Mesendoderm (in vitro differentiated cells): ENCODE measurements around the gene SLC25A22.

Source experiments
- DNase-seq: peaks from one replicate; pipeline ENCODE4 v3.0.0; 2013
- H2AK5ac ChIP-seq: 2 replicates; pipeline ENCODE4 v1.6.1; 2013; ENCODE audit warnings: low read length, inconsistent platforms
- H2BK120ac ChIP-seq: 2 replicates; pipeline ENCODE4 v1.6.1; 2013; ENCODE audit warnings: low read depth, mild to moderate bottlenecking, low read length, moderate library complexity, mixed read lengths
- H2BK15ac ChIP-seq: replicated peaks from 2 replicates; pipeline ENCODE4 v1.6.1; 2013; ENCODE audit warnings: low read depth, mild to moderate bottlenecking, moderate library complexity
- H2BK5ac ChIP-seq: 2 replicates; pipeline ENCODE4 v1.6.1; 2013; ENCODE audit warnings: low read length, inconsistent platforms
- H3K18ac ChIP-seq: 2 replicates; pipeline ENCODE4 v1.6.1; 2013; ENCODE audit warnings: mild to moderate bottlenecking, low read length, mixed read lengths
- H3K23ac ChIP-seq: one replicate; pipeline ENCODE4 v1.6.1; 2013; ENCODE audit warnings: low read length
- H3K27ac ChIP-seq: 2 replicates; pipeline ENCODE4 v1.5.1; 2013; ENCODE audit warnings: low read depth, mild to moderate bottlenecking, inconsistent platforms, low read length, moderate library complexity
- H3K27me3 ChIP-seq: 2 replicates; pipeline ENCODE4 v1.6.1; 2013; ENCODE audit warnings: low read length, control low read depth, mild to moderate bottlenecking, inconsistent platforms; ENCODE audit not compliant: insufficient read depth, poor library complexity
- H3K36me3 ChIP-seq: 2 replicates; pipeline ENCODE4 v1.6.1; 2013; ENCODE audit warnings: low read length, inconsistent platforms; ENCODE audit not compliant: control insufficient read depth, insufficient read depth
- H3K4ac ChIP-seq: one replicate; pipeline ENCODE4 v1.6.1; 2013; ENCODE audit warnings: low read depth, mild to moderate bottlenecking, low read length, moderate library complexity
- H3K4me1 ChIP-seq: 2 replicates; pipeline ENCODE4 v1.6.1; 2013; ENCODE audit warnings: low read depth, low read length, inconsistent platforms; ENCODE audit not compliant: control insufficient read depth
- H3K4me2 ChIP-seq: 2 replicates; pipeline ENCODE4 v1.6.1; 2013; ENCODE audit warnings: low read length
- H3K4me3 ChIP-seq: 2 replicates; pipeline ENCODE4 v1.5.1; 2013; ENCODE audit warnings: mild to moderate bottlenecking, low read length
- H3K56ac ChIP-seq: one replicate; pipeline ENCODE4 v1.6.1; 2013; ENCODE audit warnings: low read length
- H3K79me1 ChIP-seq: 2 replicates; pipeline ENCODE4 v1.6.1; 2013; ENCODE audit warnings: low read length, inconsistent platforms
- H3K79me2 ChIP-seq: 2 replicates; pipeline ENCODE4 v1.6.1; 2013; ENCODE audit warnings: mild to moderate bottlenecking, low read length; ENCODE audit not compliant: control insufficient read depth, insufficient read depth
- H3K9ac ChIP-seq: 2 replicates; pipeline ENCODE4 v1.6.1; 2013; ENCODE audit warnings: low read length, inconsistent platforms
- H4K5ac ChIP-seq: one replicate; pipeline ENCODE4 v1.6.1; 2013; ENCODE audit warnings: low read length
- H4K8ac ChIP-seq: one replicate; pipeline ENCODE4 v1.6.1; 2013; ENCODE audit warnings: low read depth, mild to moderate bottlenecking, control low read depth, low read length, moderate library complexity
- WGBS: extraction: QIAGEN DNeasy Blood & Tissue Kit; methylation state at CpG from one replicate; pipeline ENCODE4 v1.1.7; 2013; ENCODE audit warnings: low lambda C conversion rate, missing lambda C conversion rate; ENCODE audit not compliant: insufficient coverage; ENCODE audit errors: extremely low coverage; 5-methylcytosine and 5-hydroxymethylcytosine counted together

Gene SLC25A22

GRCh38 chr11:769887-770641 lies 28.0 kb downstream of the SLC25A22 start:
- H3K9ac ChIP-seq: no peak overlapping the region
- H3K4ac ChIP-seq: no peak overlapping the region
- H4K8ac ChIP-seq: no peak overlapping the region
- H3K27ac ChIP-seq: no peak overlapping the region
- peaks cover 7% of the 10 kb centered on the region for H3K79me1 ChIP-seq
- WGBS: no CpG with 5 or more reads among the region's 23 CpGs
- no peak overlapping the region for H3K4me2 ChIP-seq
- H2BK15ac ChIP-seq: no peak overlapping the region
- no peak overlapping the region for H3K18ac ChIP-seq
- no peak overlapping the region for H2AK5ac ChIP-seq
- no peak overlapping the region for H2BK120ac ChIP-seq
- peaks cover 9% of the 10 kb centered on the region for H3K79me2 ChIP-seq
- H3K27me3 ChIP-seq: no peaks in the 10 kb centered on the region
- no peak overlapping the region for H3K23ac ChIP-seq
- no peaks in the 10 kb centered on the region for H3K4me1 ChIP-seq
- no peak for DNase-seq
- no peak overlapping the region for H4K5ac ChIP-seq
- no peak overlapping the region for H3K56ac ChIP-seq
- H3K36me3 ChIP-seq: peaks cover 12% of the 10 kb centered on the region
- no peak overlapping the region for H3K4me3 ChIP-seq
- H2BK5ac ChIP-seq: no peak overlapping the region

- Histone ChIP-seq H4K5ac (no peak overlapping the region), H3K4me3 (no peak overlapping the region), H3K18ac (no peak overlapping the region), H4K8ac (no peak overlapping the region), H3K27me3 (no peaks in the 10 kb centered on the region), H3K79me1 (no peaks in the 10 kb centered on the region), H2BK15ac (no peak overlapping the region), H2AK5ac (no peak overlapping the region), H2BK5ac (no peak overlapping the region), H3K4ac (no peak overlapping the region), H3K9ac (no peak overlapping the region), H3K23ac (no peak overlapping the region), H3K4me2 (no peak overlapping the region), H3K36me3 (peaks cover 16% of the 10 kb centered on the region), H2BK120ac (no peak overlapping the region), H3K27ac (no peak overlapping the region), H3K4me1 (peaks cover 3% of the 10 kb centered on the region), H3K56ac (no peak overlapping the region), H3K79me2 (no peaks in the 10 kb centered on the region)
- no peak for DNase-seq
- no CpG with 5 or more reads among the region's 11 CpGs for WGBS
Measured at GRCh38 chr11:767238-767637, 30.8 kb downstream of the SLC25A22 start.

GRCh38 chr11:766936-767210 lies 31.2 kb downstream of the SLC25A22 start:
- Histone ChIP-seq H3K79me2 (no peaks in the 10 kb centered on the region), H3K4me1 (peaks cover 3% of the 10 kb centered on the region), H3K27me3 (no peaks in the 10 kb centered on the region), H4K5ac (no peak overlapping the region), H4K8ac (no peak overlapping the region), H3K79me1 (no peaks in the 10 kb centered on the region), H2BK5ac (no peak overlapping the region), H3K4ac (no peak overlapping the region), H3K9ac (no peak overlapping the region), H3K23ac (no peak overlapping the region), H2BK120ac (no peak overlapping the region), H3K56ac (no peak overlapping the region), H2AK5ac (no peak overlapping the region), H2BK15ac (no peak overlapping the region), H3K4me3 (no peak overlapping the region), H3K4me2 (no peak overlapping the region), H3K27ac (no peak overlapping the region), H3K18ac (no peak overlapping the region), H3K36me3 (peaks cover 16% of the 10 kb centered on the region)
- DNase-seq: no peak
- no CpG with 5 or more reads among the region's 2 CpGs for WGBS

- H4K8ac ChIP-seq: no peak overlapping the region
- no peak overlapping the region for H2AK5ac ChIP-seq
- no peak overlapping the region for H3K9ac ChIP-seq
- no peak overlapping the region for H3K56ac ChIP-seq
- WGBS: no CpG with 5 or more reads among the region's 11 CpGs
- H3K27ac ChIP-seq: no peak overlapping the region
- H3K4me3 ChIP-seq: no peak overlapping the region
- no peaks in the 10 kb centered on the region for H3K27me3 ChIP-seq
- no peak overlapping the region for H3K23ac ChIP-seq
- no peak overlapping the region for H3K18ac ChIP-seq
- H2BK120ac ChIP-seq: no peak overlapping the region
- no peak for DNase-seq
- no peak overlapping the region for H2BK15ac ChIP-seq
- H3K36me3 ChIP-seq: peaks cover 16% of the 10 kb centered on the region
- no peak overlapping the region for H3K4ac ChIP-seq
- H3K79me1 ChIP-seq: no peaks in the 10 kb centered on the region
- H3K4me2 ChIP-seq: no peak overlapping the region
- peaks cover 3% of the 10 kb centered on the region for H3K4me1 ChIP-seq
- no peaks in the 10 kb centered on the region for H3K79me2 ChIP-seq
- H4K5ac ChIP-seq: no peak overlapping the region
- H2BK5ac ChIP-seq: no peak overlapping the region
Measured at GRCh38 chr11:766106-766935, 31.8 kb downstream of the SLC25A22 start.

- no peak overlapping the region for H2BK15ac ChIP-seq
- H2BK120ac ChIP-seq: no peak overlapping the region
- no peak overlapping the region for H3K56ac ChIP-seq
- no peak overlapping the region for H4K8ac ChIP-seq
- no peak overlapping the region for H2BK5ac ChIP-seq
- no peaks in the 10 kb centered on the region for H3K79me1 ChIP-seq
- H2AK5ac ChIP-seq: no peak overlapping the region
- no peak overlapping the region for H3K23ac ChIP-seq
- no peaks in the 10 kb centered on the region for H3K79me2 ChIP-seq
- H3K4me3 ChIP-seq: no peak overlapping the region
- H3K9ac ChIP-seq: no peak overlapping the region
- WGBS: no CpG with 5 or more reads among the region's 8 CpGs
- H3K36me3 ChIP-seq: peaks cover 14% of the 10 kb centered on the region
- H3K18ac ChIP-seq: no peak overlapping the region
- no peaks in the 10 kb centered on the region for H3K27me3 ChIP-seq
- DNase-seq: no peak
- H3K4ac ChIP-seq: no peak overlapping the region
- no peak overlapping the region for H3K27ac ChIP-seq
- H4K5ac ChIP-seq: no peak overlapping the region
- H3K4me1 ChIP-seq: peaks cover 3% of the 10 kb centered on the region
- H3K4me2 ChIP-seq: no peak overlapping the region
Measured at GRCh38 chr11:765802-766091, 32.3 kb downstream of the SLC25A22 start.
